Lower lobe of right lung (tissue), 2 donors: Measurements from ENCODE around the gene GPR137. TPM values are rescaled to one million over a fixed set of nuclear protein-coding genes. Genes with fewer than 3 reads are reported as not detected.
A peak's percentile ranks its signal among the peaks of the same experiment; 100 is the strongest.
"Not testable (repeated sequence)": the region's sequence is repeated elsewhere in the genome, so short reads cannot be mapped to it uniquely, and the experiment has no call there.

Experiments used
- ATAC-seq, 2 donors: fragments of 200-7000 bp; cut with Tn5 transposase; one replicate each; pipeline ENCODE4 v1.9.1; 2020 to 2022; ENCODE audit warnings: mild to moderate bottlenecking in 2 of 2, moderate library complexity in 2 of 2
- DNase-seq: peaks from one replicate; pipeline ENCODE4 v3.0.0-alpha.2; 2020
- H3K27ac ChIP-seq: fragments of 200-600 bp; one replicate; pipeline ENCODE4 v1.8.0; 2022
- H3K27me3 ChIP-seq: fragments of 200-600 bp; one replicate; pipeline ENCODE4 v1.8.0; 2022; ENCODE audit warnings: low read depth
- H3K36me3 ChIP-seq: fragments of 200-600 bp; one replicate; pipeline ENCODE4 v1.8.0; 2022; ENCODE audit warnings: mild to moderate bottlenecking
- H3K4me1 ChIP-seq: fragments of 200-600 bp; one replicate; pipeline ENCODE4 v1.8.0; 2022
- H3K4me3 ChIP-seq: fragments of 200-600 bp; one replicate; pipeline ENCODE4 v1.8.0; 2022; ENCODE audit warnings: mild to moderate bottlenecking
- H3K9me3 ChIP-seq: fragments of 200-600 bp; one replicate; pipeline ENCODE4 v1.8.0; 2022
- CTCF ChIP-seq: fragments of 200-600 bp; IDR thresholded peaks from one replicate; pipeline ENCODE4 v1.8.0; 2022; ENCODE audit warnings: antibody characterized with exemption, mild to moderate bottlenecking
- intact Hi-C: fragments of 100-400 bp; cut with DNase I; formaldehyde crosslinking; loops from one replicate; pipeline ENCODE4 v1.11.0; 2022
- total RNA-seq: library from RNA; stranded (reverse); fragmentation: NEBNext Ultra II Directional; extraction: Animal tissue kit (Norgen Biotek cat#: 25700); gene quantifications from one replicate; pipeline ENCODE4 v1.2.1, GENCODE V29; 2021
- donor health status: DM: no; HTN: yes; CAD: no; lungs with severe emphysema.

Gene GPR137
- total RNA-seq, 1 donor from 2014 or later: 37.7 TPM

GRCh38 chr11:64244966-64245365 lies 40.7 kb upstream of the GPR137 start:
- Histone ChIP-seq H3K27ac (peak overlapping the region; percentile 72), H3K36me3 (peaks cover 13% of the 10 kb centered on the region), H3K4me1 (peaks cover 42% of the 10 kb centered on the region), H3K4me3 (peak overlapping the region; percentile 76), H3K9me3 (no peaks in the 10 kb centered on the region), H3K27me3 (no peaks in the 10 kb centered on the region)
- TF ChIP-seq CTCF: no peak
- intact Hi-C loops: no loop called here
- DNase-seq: no peak
- no peak for ATAC-seq

GRCh38 chr11:64245401-64245796 lies 40.2 kb upstream of the GPR137 start:
- Histone ChIP-seq H3K9me3 (no peaks in the 10 kb centered on the region), H3K36me3 (peaks cover 13% of the 10 kb centered on the region), H3K4me1 (peaks cover 38% of the 10 kb centered on the region), H3K27ac (peak overlapping the region; percentile 72), H3K27me3 (no peaks in the 10 kb centered on the region), H3K4me3 (peak overlapping the region; percentile 76)
- intact Hi-C loops: no loop called here
- DNase-seq (no peak), ATAC-seq (no peak)
- no peak for TF ChIP-seq CTCF

GRCh38 chr11:64245797-64246620 lies 39.6 kb upstream of the GPR137 start:
- Histone ChIP-seq H3K4me1 (peaks cover 41% of the 10 kb centered on the region), H3K36me3 (peaks cover 13% of the 10 kb centered on the region), H3K4me3 (peak overlapping the region; percentile 76), H3K27me3 (no peaks in the 10 kb centered on the region), H3K9me3 (no peaks in the 10 kb centered on the region), H3K27ac (peak overlapping the region; percentile 72)
- ATAC-seq (no peak), DNase-seq (peak; percentile 76)
- intact Hi-C loops: no loop called here
- TF ChIP-seq CTCF: no peak

- H3K9me3 ChIP-seq, H3K27me3 ChIP-seq, intact Hi-C loops, DNase-seq, H3K27ac ChIP-seq, ATAC-seq: not testable (repeated sequence)
- H3K4me1 ChIP-seq: peaks cover 42% of the 10 kb centered on the region
- peak overlapping the region; percentile 94 for H3K4me3 ChIP-seq
- H3K36me3 ChIP-seq: peaks cover 13% of the 10 kb centered on the region
Observed at GRCh38 chr11:64246621-64246870, 39.1 kb upstream of the GPR137 start.

GRCh38 chr11:64246871-64247728 lies 38.5 kb upstream of the GPR137 start, which contains the start of gene PPP1R14B:
Gene PPP1R14B, minus strand, starts transcription at chr11:64246943. Its CDS starts 270 bp downstream, at chr11:64246673.
- Histone ChIP-seq H3K36me3 (peaks cover 13% of the 10 kb centered on the region), H3K9me3 (no peaks in the 10 kb centered on the region), H3K27me3 (no peaks in the 10 kb centered on the region), H3K4me1 (peaks cover 42% of the 10 kb centered on the region), H3K4me3 (peak within 1 kb of the TSS; percentile 94), H3K27ac (peak within 1 kb of the TSS; percentile 79)
- peak; percentile 21 for TF ChIP-seq CTCF
- DNase-seq (peak; percentile 92), ATAC-seq (peak; percentile 80 to 86)
- intact Hi-C loops: no loop called here
